Fibroblast of skin of abdomen (primary cell): Measurements from ENCODE around the gene HERPUD2.
"Not testable (repeated sequence)": the region's sequence is repeated elsewhere in the genome, so short reads cannot be mapped to it uniquely, and the experiment has no call there.

Experiments
- DNase-seq: peaks from one replicate; pipeline ENCODE4 v3.0.0-alpha.2; 2013

Gene HERPUD2

DNA sequence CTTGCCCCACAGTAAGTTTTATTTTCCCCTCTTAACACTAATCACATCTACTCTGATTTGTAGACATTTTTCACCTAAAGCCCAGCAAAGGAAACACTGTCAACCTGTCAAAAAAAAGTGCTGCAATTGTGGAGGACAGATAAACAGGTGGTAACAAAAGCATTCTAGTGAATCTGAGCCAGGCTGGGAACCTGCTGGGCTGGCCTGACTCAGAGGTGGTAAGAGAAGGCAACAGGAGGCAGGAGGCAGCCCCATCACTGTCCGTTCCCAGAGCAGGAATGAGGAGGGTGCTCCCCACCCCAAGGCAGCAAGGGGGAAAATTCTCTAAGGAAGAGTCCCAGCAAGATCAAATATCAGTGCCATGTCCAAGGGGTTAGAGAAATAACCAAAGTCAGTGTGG lies 19.5 kb upstream of the HERPUD2 start:
- DNase-seq = no peak

DNA sequence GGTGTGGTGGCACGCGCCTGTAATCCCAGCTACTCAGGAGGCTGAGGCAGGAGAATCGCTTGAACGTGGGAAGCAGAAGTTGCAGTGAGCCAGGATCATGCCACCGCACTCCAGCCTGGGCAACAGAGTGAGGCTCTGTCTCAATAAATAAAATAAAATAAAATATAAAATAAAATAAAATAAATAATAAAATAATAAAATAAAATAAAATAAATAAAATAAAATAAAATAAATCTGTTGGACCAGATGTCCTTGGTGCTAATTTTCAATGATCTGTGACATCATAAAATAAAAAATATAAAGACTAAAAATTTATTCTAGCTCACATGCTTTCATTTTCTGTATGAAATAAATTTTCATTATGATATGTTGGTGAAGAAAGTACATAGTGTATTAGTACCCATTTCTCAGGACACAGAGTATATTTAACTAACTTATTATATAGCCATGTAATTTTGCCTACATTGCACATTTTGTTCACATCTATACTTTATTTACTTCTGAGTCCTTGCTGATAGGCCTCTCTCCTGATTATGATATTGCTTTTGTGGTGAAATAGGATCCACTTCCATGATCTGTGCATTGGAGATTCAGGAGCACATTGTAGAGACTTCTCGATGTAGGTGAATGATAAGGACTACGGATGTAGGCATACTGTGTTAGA lies 17.8 kb upstream of the HERPUD2 start:
- no peak for DNase-seq

DNA sequence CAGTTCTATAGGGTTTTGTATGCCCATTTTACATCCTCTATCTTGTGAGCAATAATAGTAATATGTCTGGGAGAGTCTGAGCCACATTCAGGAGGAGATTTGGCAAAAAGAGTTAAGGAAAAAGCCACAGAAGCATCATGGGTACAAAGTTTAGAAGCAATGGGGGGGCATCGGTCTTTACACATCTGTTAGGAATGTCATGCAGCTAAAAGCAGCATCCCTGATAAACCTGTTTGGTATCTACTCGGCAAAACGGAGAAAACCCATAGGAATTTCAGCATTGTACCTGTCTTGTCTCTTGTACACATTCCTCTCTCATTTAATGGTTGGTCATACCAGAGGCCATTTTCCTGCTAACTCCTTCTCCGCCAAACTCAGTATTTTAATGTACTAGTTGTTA lies 12.5 kb upstream of the HERPUD2 start:
- peak; percentile 71 for DNase-seq

DNA sequence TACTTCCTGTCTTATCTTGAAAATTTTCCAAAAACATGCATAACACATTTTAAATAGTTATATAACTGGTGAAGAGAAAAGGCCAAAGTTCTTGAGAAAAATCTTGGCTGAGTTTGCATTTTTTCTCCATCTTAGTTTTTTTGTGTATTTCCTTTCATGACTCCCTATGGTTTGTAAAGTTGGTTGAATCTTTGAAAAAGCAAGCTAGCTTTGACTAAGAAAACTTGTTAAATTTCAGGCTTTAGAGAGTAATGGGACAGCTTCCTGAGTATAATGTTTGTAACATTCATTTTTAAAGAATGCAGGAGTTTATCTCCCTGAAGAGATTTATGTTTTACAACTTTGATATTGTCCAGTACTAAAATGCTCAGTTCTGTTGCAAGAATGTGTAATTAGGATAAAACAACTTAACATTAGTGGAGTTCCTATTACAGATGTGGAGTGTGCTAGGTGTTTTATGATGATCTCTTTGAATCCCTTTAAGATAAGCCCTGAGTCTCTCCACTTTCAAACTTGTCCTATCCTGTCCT lies 11.1 kb upstream of the HERPUD2 start:
- DNase-seq = peak; percentile 23

DNA sequence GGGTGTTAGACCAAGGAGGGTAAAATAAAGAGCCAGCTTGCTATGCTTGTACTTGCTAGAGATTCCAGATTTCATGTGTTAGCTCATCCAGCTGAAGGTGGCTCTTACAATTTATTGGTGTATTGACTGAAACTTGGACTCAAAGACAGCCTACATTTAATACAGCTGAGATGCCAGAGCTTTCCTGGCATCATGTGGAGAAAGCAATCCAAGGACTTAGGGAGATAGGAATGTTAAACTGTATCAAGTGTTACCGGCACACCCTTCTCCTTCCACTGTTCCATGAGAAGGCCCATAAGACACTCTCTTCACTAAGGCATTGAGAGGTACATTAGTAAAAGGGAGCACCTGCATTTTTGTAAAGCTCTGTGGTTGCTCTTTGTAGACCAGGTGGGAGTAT lies 9.3 kb upstream of the HERPUD2 start:
- DNase-seq = no peak

DNA sequence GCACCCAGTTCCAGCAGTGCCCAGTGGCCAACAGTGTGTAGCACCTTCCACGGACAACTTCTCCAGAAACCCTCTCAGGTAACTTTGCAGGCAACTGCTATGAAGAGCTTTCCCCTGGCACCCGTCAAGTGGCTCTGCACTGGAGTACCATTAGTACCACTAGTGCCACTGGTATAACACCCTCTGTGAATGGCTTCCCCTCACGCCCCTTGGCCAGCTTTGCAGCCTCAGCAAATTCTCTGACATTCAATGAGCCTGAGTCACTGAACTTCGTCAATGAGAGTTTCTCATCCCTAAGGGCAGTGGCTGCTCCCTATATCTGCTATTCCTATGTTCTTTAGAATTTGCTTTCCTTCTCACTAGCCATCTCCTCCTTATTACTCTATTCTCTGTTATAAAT lies 7.6 kb upstream of the HERPUD2 start:
- no peak for DNase-seq

DNA sequence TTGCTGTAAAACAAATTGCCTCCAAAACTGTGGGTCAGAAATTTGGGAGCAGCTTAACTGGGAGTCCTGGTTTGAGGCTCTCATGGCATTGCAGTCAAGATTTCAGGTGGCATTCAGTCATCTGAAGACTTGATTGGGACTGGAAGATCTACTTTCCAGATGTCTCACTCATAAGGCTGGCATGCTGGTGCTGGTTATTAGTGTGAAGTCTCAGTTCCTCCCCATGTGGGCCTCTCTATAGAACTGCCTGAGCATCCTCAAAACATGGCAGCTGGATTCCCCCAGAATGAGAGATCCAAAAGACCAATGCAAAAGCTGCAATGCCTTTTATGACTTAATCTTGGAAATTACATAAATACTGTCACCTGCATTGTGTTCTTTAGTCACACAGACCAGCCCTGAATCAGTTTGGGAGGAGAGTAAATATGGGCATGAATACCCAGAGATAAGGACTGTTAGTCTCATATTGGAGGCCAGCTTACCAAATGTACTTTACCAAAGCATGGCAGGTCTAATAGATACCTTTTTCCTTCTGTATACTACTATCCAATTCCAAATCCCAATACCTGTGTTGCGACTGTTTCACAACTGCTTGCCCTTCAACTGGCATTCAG lies 6.5 kb upstream of the HERPUD2 start:
- no peak for DNase-seq

DNA sequence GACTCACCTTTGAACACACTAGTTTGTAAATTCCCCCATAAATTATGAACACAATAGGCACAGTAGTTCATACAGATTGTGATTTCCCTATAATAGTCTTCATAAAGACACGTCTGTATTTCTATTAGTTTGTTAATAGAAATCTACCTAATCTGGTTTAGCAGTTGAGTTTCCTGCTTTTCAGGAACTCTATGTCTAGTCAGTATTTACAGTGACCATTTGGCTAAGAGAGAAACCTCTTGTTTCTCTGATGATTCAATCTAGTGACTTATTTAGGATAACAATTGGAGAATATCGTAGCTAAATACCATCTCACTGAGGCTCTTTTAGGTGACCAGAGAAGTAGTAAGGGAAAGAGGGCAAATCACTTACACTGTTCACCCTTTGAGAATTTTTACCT lies 5.9 kb upstream of the HERPUD2 start:
- DNase-seq = no peak

DNA sequence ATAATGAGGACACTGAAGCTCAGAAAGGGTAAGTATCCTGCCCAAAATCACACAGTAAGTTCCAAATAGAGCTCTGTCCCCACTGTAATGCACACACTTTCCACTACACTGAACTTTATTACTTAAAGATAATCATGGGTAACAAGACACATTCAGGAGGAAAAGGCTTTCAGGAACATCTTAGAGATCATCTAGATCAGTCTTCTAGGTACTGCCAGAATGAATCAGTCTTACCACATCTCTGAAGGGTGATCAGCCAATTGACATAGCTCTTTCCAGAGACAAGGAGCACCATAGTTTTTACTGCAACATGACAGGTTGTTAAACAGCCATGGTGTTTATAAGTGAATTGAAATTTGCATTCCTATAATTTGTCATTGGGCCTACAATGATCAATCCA lies 5.4 kb upstream of the HERPUD2 start:
- no peak for DNase-seq

DNA sequence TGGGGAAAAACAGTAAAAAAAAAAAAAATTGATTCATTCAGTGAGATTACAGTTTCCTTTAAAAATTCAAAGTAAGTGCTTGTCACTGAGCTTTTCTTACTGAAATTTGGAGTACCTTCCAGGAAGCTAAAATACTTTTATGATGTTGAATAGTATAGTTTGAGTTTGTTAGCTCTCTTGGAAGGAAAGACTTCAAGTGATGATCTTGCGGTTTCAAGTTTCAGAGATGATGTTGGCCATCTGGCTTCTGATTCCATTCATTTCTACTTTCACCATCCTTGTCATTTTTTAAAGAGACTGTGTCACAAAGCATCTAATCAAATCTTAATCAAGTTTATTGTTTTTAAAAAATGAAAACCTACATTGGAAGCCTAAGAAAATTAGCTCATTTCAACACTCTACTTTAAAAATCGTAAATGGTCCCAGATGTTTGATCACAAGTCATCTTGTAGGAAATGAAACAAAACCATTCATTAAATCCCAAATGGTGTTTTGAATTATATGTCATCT lies 4.9 kb upstream of the HERPUD2 start:
- DNase-seq = peak; percentile 32

DNA sequence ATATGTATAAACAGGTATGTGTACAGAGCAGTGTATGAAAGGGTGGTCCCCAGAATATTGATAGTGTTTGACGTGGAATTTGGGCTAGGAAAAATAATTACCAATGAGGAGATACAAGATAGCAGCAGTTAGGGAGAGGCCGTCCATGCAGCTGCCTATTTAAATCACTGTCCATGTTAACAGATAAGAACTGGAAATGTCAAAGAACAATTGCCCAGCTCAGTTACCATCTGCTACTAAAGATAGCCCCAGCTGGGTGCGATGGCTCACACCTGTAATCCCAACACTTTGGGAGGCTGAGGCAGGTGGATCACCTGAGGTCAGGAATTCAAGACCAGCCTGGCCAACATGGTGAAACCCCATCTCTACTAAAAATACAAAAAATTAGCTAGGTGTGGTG lies 3.4 kb upstream of the HERPUD2 start:
- not testable (repeated sequence) for DNase-seq

DNA sequence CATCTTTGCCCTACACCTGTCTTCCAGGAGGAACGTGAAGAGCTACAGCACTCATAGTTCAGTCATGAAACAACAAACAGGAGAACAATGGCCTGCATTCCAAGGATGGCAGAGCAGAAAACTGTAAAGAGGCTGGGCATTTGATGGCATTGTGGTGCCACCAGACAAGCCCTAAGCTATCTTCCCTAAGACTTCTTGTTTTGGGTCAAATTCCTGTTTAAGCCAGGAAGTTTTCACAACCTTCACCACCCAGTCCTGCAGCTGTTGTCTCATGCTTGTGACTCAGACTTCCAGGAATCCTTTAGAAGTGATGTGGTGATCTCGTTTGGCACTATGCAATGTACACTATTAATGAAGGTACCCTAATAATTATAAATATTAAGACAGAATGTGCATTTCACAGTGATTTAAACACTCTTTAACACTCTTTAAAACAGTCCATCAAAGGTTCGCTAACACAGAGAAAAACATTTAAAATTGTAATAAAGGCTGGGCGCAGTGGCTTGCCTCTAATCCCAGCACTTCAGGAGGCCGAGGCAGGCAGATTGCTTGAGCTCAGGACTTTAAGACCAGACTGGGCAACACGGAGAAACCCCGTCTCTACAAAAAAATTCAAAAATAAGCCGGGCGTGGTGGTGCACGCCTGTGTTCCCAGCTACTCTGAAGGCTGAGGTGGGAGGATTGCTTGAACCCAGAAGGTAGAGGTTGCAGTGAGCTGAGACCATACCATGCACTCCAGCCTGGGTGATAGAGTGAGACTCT lies 2.7 kb upstream of the HERPUD2 start:
- DNase-seq = peak; percentile 42

DNA sequence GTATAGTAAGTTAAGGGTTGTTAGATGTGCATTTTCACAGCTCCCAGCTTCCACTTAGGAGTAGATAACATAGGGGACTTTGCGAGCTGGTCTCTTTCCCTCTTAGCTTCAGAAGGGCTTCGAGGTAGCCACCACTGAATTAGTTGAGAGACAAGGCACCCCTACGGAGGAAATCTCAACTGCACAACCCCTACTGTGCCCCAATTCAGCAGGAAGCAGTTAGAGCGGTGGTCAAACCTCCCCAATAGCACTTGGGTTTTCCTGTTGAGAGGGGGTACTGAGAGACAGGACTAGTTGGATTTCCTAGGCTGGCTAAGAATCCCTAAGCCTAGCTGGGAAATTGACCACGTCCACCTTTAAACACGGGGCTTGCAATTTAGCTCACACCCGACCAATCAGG lies 1.1 kb upstream of the HERPUD2 start:
- no peak for DNase-seq

DNA sequence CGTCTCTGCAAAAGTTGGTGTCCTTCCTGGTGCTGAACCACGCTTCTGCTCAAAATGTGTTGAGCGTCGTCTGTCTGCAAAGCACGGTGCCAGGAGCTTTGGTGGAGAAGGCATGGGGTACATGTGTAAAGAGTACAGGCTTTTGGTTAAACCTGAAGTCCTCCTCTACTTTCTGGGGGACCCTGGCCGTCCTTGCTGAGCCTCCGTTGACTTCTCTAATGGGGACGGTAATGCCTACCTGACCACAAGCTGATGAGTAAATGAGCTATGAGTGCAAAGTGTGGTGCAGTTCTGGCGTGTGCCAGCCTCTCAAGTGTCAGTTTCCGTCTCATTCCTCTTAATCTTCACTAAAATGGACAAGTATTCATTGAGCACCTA lies 527 bp upstream of the HERPUD2 start:
- DNase-seq = no peak

DNA sequence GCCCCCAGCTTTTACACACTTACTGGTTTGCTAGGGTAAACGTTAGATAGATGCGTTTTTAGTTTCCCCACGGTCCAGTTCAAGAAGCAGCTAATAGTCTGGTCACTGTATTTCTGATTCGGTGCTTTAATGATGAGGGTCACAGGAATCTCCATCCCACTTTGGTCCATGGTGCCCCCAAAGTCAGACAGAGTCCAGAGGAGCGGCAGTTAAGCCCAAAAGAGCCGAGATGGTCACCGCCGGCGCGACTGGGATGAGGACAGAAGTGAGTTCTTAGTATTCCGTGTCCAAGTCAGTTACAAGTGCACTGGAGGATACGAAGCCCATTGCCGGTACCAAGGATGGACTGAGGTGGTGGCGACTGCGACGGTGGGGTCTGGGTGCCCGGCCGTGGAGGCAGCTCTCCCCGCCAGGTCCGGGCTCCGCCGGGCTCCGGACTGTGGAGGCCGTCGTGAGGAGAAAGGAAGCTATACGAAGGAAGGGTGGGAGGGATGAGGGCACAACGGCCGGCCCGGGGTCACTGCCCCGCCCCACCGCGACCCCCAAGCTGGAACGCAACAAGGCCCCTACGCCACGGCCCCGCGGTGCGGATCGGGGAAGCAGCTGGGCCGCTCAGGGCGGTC lies 663 bp downstream of the HERPUD2 start:
- DNase-seq = no peak

DNA sequence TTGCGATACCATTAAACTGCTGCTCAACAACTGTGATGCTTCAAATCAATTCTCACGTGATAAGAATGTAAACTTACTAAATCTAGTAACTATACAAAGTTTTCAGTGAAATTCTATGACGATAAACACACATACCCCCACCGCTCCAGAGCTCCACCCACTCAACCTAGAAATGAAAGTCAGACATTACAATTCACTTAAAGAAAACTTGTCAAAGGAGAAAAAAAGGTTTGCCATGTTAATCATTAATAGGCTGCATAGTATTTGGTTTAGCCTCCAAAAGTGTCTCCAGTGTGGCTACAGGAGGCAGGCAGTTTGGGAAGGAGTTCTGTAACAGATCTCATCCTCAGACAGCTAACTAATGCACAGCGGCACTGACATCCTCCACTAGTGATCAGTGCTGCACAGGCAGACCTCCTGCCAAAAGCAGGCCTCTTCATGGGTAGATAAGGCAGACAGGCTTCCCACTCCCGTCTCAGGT lies 3.1 kb downstream of the HERPUD2 start:
- no peak for DNase-seq

DNA sequence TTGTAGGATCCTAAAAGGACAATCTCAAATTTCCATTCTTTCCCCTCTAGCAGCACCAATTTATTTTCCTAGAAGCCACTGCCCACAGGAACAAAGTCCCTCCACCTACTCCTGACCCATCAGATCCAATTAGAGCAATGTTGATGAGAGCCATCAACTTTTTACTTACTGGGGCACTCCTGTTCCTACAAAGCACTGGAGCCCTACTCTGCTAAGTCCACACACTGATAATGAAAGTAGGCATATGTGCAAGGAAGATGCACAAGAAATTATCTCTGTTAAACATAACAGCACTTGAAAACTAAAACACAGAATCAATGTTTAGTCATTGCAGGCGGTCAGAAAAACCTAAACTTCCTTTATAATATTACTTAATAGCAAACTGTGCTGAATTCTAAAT lies 3.6 kb downstream of the HERPUD2 start:
- DNase-seq = no peak

DNA sequence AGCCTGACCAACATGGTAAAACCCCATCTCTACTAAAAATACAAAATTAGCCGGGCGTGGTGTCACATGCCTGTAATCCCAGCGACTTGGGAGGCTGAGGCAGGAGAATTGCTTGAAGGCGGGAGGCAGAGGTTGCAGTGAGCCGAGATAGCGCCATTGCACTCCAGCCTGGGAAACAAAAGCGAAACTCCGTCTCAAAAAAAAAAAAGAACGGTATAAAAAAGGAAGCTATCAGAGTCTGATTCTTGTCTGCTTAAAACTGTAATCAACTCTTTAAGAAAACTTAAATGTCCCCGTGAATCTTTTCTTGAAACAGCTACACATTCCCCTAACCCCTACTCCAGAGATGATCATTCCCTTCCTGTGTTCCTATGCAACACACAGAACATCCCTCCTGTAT lies 4.3 kb downstream of the HERPUD2 start:
- DNase-seq = not testable (repeated sequence)

DNA sequence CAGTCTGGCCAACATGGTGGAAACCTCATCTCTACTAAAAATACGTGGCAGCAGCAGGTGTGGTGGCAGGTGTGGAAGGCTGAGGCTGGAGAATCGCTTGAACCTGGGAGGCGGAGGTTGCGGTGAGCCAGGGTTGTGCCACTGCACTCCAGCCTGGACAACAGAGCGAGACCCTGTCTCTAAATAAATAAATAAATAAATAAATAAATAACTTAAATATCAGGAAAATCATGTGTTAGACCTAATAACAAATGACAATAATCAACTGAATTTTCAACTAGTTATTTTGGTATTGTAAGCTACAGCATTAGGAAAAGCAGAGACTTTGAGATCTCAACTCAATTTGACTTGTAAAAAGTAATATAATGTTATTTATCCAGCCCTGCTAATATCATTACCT lies 9.2 kb downstream of the HERPUD2 start:
- DNase-seq = no peak

DNA sequence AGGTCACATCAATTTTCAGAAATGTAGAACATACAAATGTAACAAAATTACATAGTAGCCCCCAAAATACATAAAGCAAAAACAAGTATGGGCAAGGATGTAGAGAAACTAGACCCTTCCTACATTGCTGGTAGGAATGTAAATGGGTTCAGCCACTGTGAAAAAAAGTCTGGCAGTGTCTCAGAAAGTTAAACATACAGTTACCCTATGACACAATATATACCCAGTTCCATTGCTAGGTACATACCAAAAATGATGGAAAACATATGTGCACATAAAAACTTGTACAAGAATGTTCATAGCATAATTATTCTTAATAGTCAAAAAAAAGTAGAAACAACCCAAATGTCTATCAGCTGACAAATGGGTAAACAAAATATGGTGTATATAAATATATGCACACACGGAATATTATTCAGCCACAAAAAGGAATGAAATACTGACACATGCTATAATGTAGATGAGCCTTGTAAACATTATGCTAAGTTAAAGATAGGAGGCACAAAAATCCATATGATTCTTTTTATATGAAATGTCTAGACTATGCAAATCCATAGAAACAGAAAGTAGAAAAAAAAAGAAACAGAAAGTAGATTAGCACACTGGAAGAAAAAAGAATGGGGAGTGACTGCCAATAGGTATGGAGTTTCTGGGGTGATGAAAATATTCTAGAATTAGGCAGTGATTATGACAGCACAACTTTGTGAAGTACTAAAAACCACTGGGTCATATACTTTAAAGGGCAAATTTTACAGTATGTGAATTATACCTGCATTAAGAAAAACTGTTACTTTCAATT lies 13.5 kb downstream of the HERPUD2 start:
- DNase-seq = peak; percentile 50

DNA sequence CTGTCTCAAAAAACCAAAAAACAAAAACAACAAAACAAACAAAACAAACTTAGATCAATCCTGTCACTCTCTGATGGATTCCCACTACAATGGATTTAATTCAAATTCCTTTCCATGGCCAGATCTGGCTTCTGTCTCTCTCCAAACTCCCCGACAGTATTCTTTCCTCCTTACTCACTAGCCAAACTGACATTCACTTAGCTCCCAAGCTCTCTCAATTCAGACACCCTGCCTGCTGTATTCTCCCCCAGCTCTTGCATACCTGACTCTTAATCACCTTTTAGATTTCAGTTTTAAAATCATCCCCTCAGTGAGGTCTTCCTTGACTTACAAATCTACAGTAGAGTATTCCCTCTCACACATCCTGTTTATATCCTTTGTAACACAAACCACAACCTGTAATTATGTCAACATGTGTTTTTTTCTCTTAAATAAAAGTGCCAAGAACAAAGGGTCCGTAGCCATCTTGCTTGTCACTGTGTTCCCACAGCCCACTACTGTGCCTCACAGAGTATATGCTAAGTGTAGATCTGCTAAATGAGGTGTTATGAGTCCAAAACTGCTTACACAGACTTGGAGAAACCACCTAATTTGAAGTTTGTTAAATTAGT lies 14.4 kb downstream of the HERPUD2 start:
- peak; percentile 6 for DNase-seq
